Measurements from ENCODE around the gene CLEC2D. TPM values are rescaled to one million over a fixed set of nuclear protein-coding genes. Genes with fewer than 3 reads are reported as not detected.

CLEC2D gene
- total RNA-seq: 10 to 100 TPM in 5 of 7 donors, 1 to 10 TPM in 2; 6.8 to 16.1 (median 11.5) TPM
- 1 to 10 TPM; 2.4 to 8.1 TPM for polyA plus RNA-seq
- long read RNA-seq, donor 1, partial matches to known transcripts: 1 of 7 reads
- long read RNA-seq, donor 1, other reads (novel, unspliced or antisense): 6 of 7 reads
- long read RNA-seq, donor 2: 0 reads
- long read RNA-seq, donor 3, partial matches to known transcripts: 0 of 1 reads
- long read RNA-seq, donor 3, other reads (novel, unspliced or antisense): 1 of 1 reads

- intact Hi-C loops (cut with DNase I): no loop called here
- Histone ChIP-seq H3K27ac (no peak within 1 kb of the TSS), H3K9me3 (no peaks in the 10 kb centered on the region), H3K36me3 (no peaks in the 10 kb centered on the region), H3K4me3 (no peak within 1 kb of the TSS), H3K4me1 (ENCODE audit: insufficient read depth) (no peaks in the 10 kb centered on the region), H3K27me3 (no peaks in the 10 kb centered on the region)
- 73 to 84% (median 84%) methylated on average over 4 of the region's 4 CpGs for WGBS, 3 donors
- no peak for DNase-seq
- TF ChIP-seq EP300 (IDR thresholded peaks at IDR 0.05) (no peak), CTCF (IDR thresholded peaks at IDR 0.05) (no peak), POLR2A (IDR thresholded peaks at IDR 0.05) (no peak)
These were observed at the start of gene CLEC2D for GRCh38 chr12:9669534-9669933. TSS of gene CLEC2D (plus strand) at chr12:9669713. CDS start at chr12:9669735, 22 bp downstream.

GRCh38 chr12:9625019-9625418, 44.5 kb upstream of the CLEC2D start:
- intact Hi-C loops (cut with DNase I): no loop called here
- Histone ChIP-seq H3K36me3 (no peaks in the 10 kb centered on the region), H3K9me3 (peaks cover 0 to 3% of the 10 kb centered on the region in 2 donors)

GRCh38 chr12:9626291-9626690, 43.2 kb upstream of the CLEC2D start:
- Histone ChIP-seq H3K4me1 (ENCODE audit: insufficient read depth) (no peaks in the 10 kb centered on the region), H3K27me3 (no peaks in the 10 kb centered on the region), H3K27ac (no peak overlapping the region), H3K36me3 (no peaks in the 10 kb centered on the region), H3K9me3 (peaks cover 0 to 3% of the 10 kb centered on the region in 2 donors), H3K4me3 (no peak overlapping the region)
- intact Hi-C loops (cut with DNase I): no loop called here
- TF ChIP-seq CTCF (IDR thresholded peaks at IDR 0.05) (no peak), EP300 (IDR thresholded peaks at IDR 0.05) (no peak), POLR2A (IDR thresholded peaks at IDR 0.05) (no peak)
- no peak for DNase-seq

More at GRCh38 chr12:9625019-9625418, 44.5 kb upstream of the CLEC2D start:
- Histone ChIP-seq H3K4me3 (no peak overlapping the region), H3K27ac (no peak overlapping the region), H3K27me3 (no peaks in the 10 kb centered on the region), H3K4me1 (ENCODE audit: insufficient read depth) (no peaks in the 10 kb centered on the region)
- WGBS, 3 donors: 96 to 99% (median 96%) methylated on average over 3 of the region's 3 CpGs
- no peak for TF ChIP-seq CTCF (IDR thresholded peaks at IDR 0.05)
- no peak for TF ChIP-seq EP300 (IDR thresholded peaks at IDR 0.05)
- no peak for DNase-seq

GRCh38 chr12:9626821-9627220, 42.7 kb upstream of the CLEC2D start:
- 90 to 95% (median 92%) methylated on average over 2 of the region's 2 CpGs for WGBS, 3 donors
- Histone ChIP-seq H3K4me3 (no peak overlapping the region), H3K36me3 (no peaks in the 10 kb centered on the region), H3K27me3 (no peaks in the 10 kb centered on the region), H3K4me1 (ENCODE audit: insufficient read depth) (no peaks in the 10 kb centered on the region), H3K27ac (no peak overlapping the region), H3K9me3 (peaks cover 0 to 3% of the 10 kb centered on the region in 2 donors)
- intact Hi-C loops (cut with DNase I): no loop called here
- TF ChIP-seq CTCF (IDR thresholded peaks at IDR 0.05): no peak
- no peak for TF ChIP-seq POLR2A (IDR thresholded peaks at IDR 0.05)
- no peak for TF ChIP-seq EP300 (IDR thresholded peaks at IDR 0.05)
- no peak for DNase-seq

All from ovary (tissue), 10 donors.